HFF-Myc (cell line): ENCODE data around the gene MKX.

Source experiments
- DNase-seq: peaks from one replicate; pipeline ENCODE4 v3.0.0-alpha.2; 2011; ENCODE audit warnings: low read depth; ENCODE audit errors: extremely low read depth
- H3K4me3 ChIP-seq: replicated peaks from 2 replicates; pipeline ENCODE4 v1.5.1; 2011; ENCODE audit warnings: low read depth, mild to moderate bottlenecking, control low read depth, low read length
- CTCF ChIP-seq: IDR thresholded peaks from 2 replicates; pipeline ENCODE4 v1.5.1; 2012; ENCODE audit warnings: mild to moderate bottlenecking, low read depth, low read length, control low read depth; ENCODE audit errors: missing control alignments

MKX gene

GRCh38 chr10:27660268-27660667 is 85.4 kb downstream of the MKX start:
- TF ChIP-seq CTCF, result no peak
- no peak for DNase-seq
- no peak overlapping the region for H3K4me3 ChIP-seq

GRCh38 chr10:27659786-27660185 is 85.8 kb downstream of the MKX start:
- H3K4me3 ChIP-seq, result no peak overlapping the region
- DNase-seq, result no peak
- no peak for TF ChIP-seq CTCF

GRCh38 chr10:27658788-27659187 is 86.8 kb downstream of the MKX start:
- no peak for DNase-seq
- no peak for TF ChIP-seq CTCF
- no peak overlapping the region for H3K4me3 ChIP-seq

GRCh38 chr10:27655296-27655695 is 90.3 kb downstream of the MKX start:
- DNase-seq, result no peak
- TF ChIP-seq CTCF, result no peak
- no peak overlapping the region for H3K4me3 ChIP-seq

- no peak for DNase-seq
- TF ChIP-seq CTCF, result no peak
These were observed 91.3 kb downstream of the MKX start for GRCh38 chr10:27654284-27654683.

GRCh38 chr10:27646604-27647175 is 98.9 kb downstream of the MKX start:
- no peak overlapping the region for H3K4me3 ChIP-seq
- TF ChIP-seq CTCF, result no peak
- DNase-seq, result peak; percentile 37

More at GRCh38 chr10:27654284-27654683, 91.3 kb downstream of the MKX start:
- no peak overlapping the region for H3K4me3 ChIP-seq

GRCh38 chr10:27646194-27646593 is 99.4 kb downstream of the MKX start:
- TF ChIP-seq CTCF, result no peak
- H3K4me3 ChIP-seq, result no peak overlapping the region
- DNase-seq, result peak; percentile 43
